Measurements from ENCODE around the gene GUCY1A2. TPM values are rescaled to one million over a fixed set of nuclear protein-coding genes. Genes with fewer than 3 reads are reported as not detected.

The GUCY1A2 gene
- total RNA-seq, 2 donors from 2014 or later, result 0.13 TPM; not detected in 1

GRCh38 chr11:106679181-106679580 is 339.1 kb downstream of the GUCY1A2 start:
- Mint-ChIP-seq H3K27ac (no peak overlapping the region), H3K4me1 (no peaks in the 10 kb centered on the region), H3K4me3 (no peak overlapping the region), H3K36me3 (ENCODE audit: low read depth) (no peaks in the 10 kb centered on the region), H3K27me3 (no peaks in the 10 kb centered on the region)
- ATAC-seq (no peak), DNase-seq (no peak)
- H3K9me3 ChIP-seq (ENCODE audit: control insufficient read depth, low read length, poor library complexity, severe bottlenecking), result no peaks in the 10 kb centered on the region

GRCh38 chr11:106670069-106670468 is 348.2 kb downstream of the GUCY1A2 start:
- H3K9me3 ChIP-seq (ENCODE audit: control insufficient read depth, low read length, poor library complexity, severe bottlenecking), result no peaks in the 10 kb centered on the region
- Mint-ChIP-seq H3K27ac (no peak overlapping the region), H3K4me3 (no peak overlapping the region), H3K4me1 (no peaks in the 10 kb centered on the region), H3K27me3 (no peaks in the 10 kb centered on the region), H3K36me3 (ENCODE audit: low read depth) (no peaks in the 10 kb centered on the region)
- no peak for DNase-seq
- no peak for ATAC-seq

DNA sequence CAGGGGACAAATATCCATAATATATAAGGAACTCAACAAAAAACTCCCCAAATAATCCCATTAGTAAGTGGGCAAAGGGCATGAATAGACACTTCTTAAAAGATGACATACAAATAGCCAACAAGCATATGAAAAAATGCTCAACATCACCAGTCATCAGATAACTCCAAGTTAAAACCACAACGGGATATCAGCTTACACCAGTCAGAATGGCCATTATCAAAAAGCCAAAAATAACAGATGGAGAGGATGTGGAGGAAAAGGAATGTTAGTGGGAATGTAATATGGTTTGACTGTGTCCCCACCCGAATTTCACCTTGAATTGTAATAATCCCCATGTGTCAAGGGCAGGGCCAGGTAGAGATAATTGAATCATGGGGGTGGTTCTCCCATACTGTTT is 350.1 kb downstream of the GUCY1A2 start:
- ATAC-seq, result no peak
- DNase-seq, result no peak
- Mint-ChIP-seq H3K36me3 (ENCODE audit: low read depth) (no peaks in the 10 kb centered on the region), H3K27me3 (no peaks in the 10 kb centered on the region), H3K4me3 (no peak overlapping the region), H3K27ac (no peak overlapping the region), H3K4me1 (no peaks in the 10 kb centered on the region)
- H3K9me3 ChIP-seq (ENCODE audit: control insufficient read depth, low read length, poor library complexity, severe bottlenecking), result no peaks in the 10 kb centered on the region

- H3K4me3 Mint-ChIP-seq, result no peak overlapping the region
- ATAC-seq (no peak), DNase-seq (no peak)
- H3K27ac Mint-ChIP-seq, result no peak overlapping the region
- H3K4me1 Mint-ChIP-seq, result no peaks in the 10 kb centered on the region
- H3K36me3 Mint-ChIP-seq (ENCODE audit: low read depth), result no peaks in the 10 kb centered on the region
- H3K27me3 Mint-ChIP-seq, result no peaks in the 10 kb centered on the region
- no peaks in the 10 kb centered on the region for H3K9me3 ChIP-seq (ENCODE audit: control insufficient read depth, low read length, poor library complexity, severe bottlenecking)
These were observed 361.6 kb downstream of the GUCY1A2 start for GRCh38 chr11:106656646-106657045.

- H3K27me3 Mint-ChIP-seq, result no peaks in the 10 kb centered on the region
- no peaks in the 10 kb centered on the region for H3K4me1 Mint-ChIP-seq
- no peak for DNase-seq
- H3K36me3 Mint-ChIP-seq (ENCODE audit: low read depth), result no peaks in the 10 kb centered on the region
- no peak for ATAC-seq
- H3K4me3 Mint-ChIP-seq, result no peak overlapping the region
- H3K27ac Mint-ChIP-seq, result no peak overlapping the region
- no peaks in the 10 kb centered on the region for H3K9me3 ChIP-seq (ENCODE audit: control insufficient read depth, low read length, poor library complexity, severe bottlenecking)
These were observed 373.5 kb downstream of the GUCY1A2 start for GRCh38 chr11:106644824-106645223.

DNA sequence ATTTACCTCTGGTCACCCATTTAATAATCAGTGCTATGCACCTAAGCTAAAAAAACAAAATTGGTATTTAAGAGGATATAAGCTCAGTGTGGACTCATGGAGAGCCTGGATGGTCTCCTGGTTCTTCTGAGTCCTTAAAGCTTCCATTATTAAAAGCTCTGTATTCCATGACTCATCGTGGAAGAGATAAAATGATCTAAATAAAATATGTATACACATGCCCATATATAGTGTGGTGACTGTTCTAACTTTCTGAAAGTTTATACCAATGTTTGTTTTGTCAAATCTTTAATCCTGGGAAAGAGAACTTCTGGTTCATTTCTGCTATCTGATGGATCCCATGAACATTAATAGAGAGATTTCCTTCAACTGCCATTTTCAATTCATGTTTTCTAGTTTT is 375.9 kb downstream of the GUCY1A2 start:
- no peak for ATAC-seq
- no peak for DNase-seq
- Mint-ChIP-seq H3K36me3 (ENCODE audit: low read depth) (no peaks in the 10 kb centered on the region), H3K4me3 (no peak overlapping the region), H3K27ac (no peak overlapping the region), H3K27me3 (no peaks in the 10 kb centered on the region), H3K4me1 (no peaks in the 10 kb centered on the region)
- H3K9me3 ChIP-seq (ENCODE audit: control insufficient read depth, low read length, poor library complexity, severe bottlenecking), result no peaks in the 10 kb centered on the region

DNA sequence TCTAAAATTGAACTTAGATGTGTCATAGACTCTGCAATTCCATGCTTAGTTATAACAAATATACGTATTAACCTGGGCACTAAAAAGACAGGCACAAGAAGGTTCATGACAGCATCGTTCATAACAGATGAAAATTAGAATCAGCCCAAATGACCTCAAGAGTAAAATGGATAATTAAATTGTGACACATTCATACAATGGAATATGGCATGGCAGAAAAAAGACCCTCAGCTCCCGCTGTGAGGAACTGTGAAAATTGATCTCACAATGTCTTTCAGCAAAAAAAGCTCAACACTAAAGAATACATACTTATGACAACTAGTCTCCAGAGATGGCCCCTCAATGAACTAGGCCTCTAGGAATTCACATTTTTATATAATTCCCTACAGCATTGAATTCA is 386.0 kb downstream of the GUCY1A2 start:
- no peaks in the 10 kb centered on the region for H3K27me3 Mint-ChIP-seq
- ATAC-seq, result no peak
- no peak overlapping the region for H3K27ac Mint-ChIP-seq
- no peaks in the 10 kb centered on the region for H3K36me3 Mint-ChIP-seq (ENCODE audit: low read depth)
- no peaks in the 10 kb centered on the region for H3K4me1 Mint-ChIP-seq
- no peak overlapping the region for H3K4me3 Mint-ChIP-seq
- DNase-seq, result no peak
- no peaks in the 10 kb centered on the region for H3K9me3 ChIP-seq (ENCODE audit: control insufficient read depth, low read length, poor library complexity, severe bottlenecking)

DNA sequence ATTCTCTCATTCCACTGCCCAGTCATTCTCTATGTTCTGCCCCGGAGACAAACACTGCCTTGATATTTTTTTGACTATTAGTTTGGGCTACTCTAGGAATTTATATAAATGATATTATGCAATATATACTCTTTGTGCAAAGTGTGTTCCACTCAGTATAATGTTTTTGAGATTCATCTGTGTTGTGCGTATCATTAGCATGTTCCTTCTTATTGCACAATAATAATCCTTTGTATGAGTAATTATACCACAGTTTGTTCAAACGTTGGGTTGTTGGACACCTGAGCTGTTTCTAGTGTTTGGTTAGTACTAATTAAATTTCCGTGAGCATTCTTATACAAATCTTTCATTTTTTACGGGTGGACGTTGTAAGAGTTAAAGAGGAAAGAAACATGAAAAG is 390.6 kb downstream of the GUCY1A2 start:
- Mint-ChIP-seq H3K27ac (no peak overlapping the region), H3K36me3 (ENCODE audit: low read depth) (no peaks in the 10 kb centered on the region), H3K4me1 (no peaks in the 10 kb centered on the region), H3K4me3 (no peak overlapping the region), H3K27me3 (no peaks in the 10 kb centered on the region)
- no peaks in the 10 kb centered on the region for H3K9me3 ChIP-seq (ENCODE audit: control insufficient read depth, low read length, poor library complexity, severe bottlenecking)
- no peak for DNase-seq
- no peak for ATAC-seq

DNA sequence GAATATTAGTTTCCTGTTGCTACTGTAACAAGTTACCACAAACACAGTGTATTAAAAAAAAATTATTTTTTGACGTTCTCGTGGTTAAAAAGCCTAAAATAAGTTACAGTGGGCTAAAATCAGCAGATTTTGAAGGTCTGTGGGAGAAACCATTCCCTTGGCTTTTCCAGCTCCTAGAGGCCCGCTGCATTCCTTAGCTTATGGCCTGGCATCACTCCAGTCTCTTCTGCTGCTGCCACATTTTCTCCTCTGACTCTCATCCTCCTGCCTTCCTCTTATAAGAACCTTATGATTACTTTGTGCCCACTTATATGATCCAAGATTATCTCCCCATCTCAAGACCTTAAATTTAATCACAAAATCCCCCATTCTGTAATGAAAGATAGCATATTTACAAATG is 392.7 kb downstream of the GUCY1A2 start:
- ATAC-seq (no peak), DNase-seq (no peak)
- no peaks in the 10 kb centered on the region for H3K4me1 Mint-ChIP-seq
- H3K4me3 Mint-ChIP-seq, result no peak overlapping the region
- no peaks in the 10 kb centered on the region for H3K36me3 Mint-ChIP-seq (ENCODE audit: low read depth)
- H3K9me3 ChIP-seq (ENCODE audit: control insufficient read depth, low read length, poor library complexity, severe bottlenecking), result no peaks in the 10 kb centered on the region
- H3K27me3 Mint-ChIP-seq, result no peaks in the 10 kb centered on the region
- H3K27ac Mint-ChIP-seq, result no peak overlapping the region

GRCh38 chr11:106624377-106624776 is 393.9 kb downstream of the GUCY1A2 start:
- no peak for ATAC-seq
- H3K27me3 Mint-ChIP-seq, result no peaks in the 10 kb centered on the region
- H3K4me1 Mint-ChIP-seq, result no peaks in the 10 kb centered on the region
- DNase-seq, result no peak
- no peaks in the 10 kb centered on the region for H3K36me3 Mint-ChIP-seq (ENCODE audit: low read depth)
- no peak overlapping the region for H3K27ac Mint-ChIP-seq
- H3K4me3 Mint-ChIP-seq, result no peak overlapping the region
- H3K9me3 ChIP-seq (ENCODE audit: control insufficient read depth, low read length, poor library complexity, severe bottlenecking), result no peaks in the 10 kb centered on the region

All from T-helper 17 cell (primary cell).